ENCODE measurements around the gene ARID1B. TPM values are rescaled to one million over a fixed set of nuclear protein-coding genes. Genes with fewer than 3 reads are reported as not detected.

ARID1B gene
- total and polyA plus RNA-seq, 2 of the 4 experiments (the other 2 are of a cell fraction) = 14.5 to 20.1 TPM

DNA sequence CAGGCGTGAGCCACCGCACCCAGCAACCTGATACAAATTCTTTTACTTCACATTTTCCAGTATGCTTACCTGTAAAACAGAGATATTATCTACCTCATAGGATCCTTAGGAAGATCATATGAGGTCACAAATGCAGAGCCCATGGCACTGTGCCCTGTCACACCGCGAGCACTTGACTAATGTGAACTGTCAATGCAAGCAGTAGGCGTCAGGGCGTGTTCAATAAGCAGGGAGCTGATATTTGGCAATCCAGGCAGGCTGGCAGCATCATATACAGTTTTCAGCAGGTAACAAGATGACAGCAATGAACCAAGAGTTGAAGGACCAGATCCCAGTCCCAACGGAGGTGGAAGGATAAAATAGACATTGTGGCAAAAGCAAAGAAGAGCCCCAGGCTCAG lies 14.6 kb upstream of the ARID1B start:
- in situ Hi-C loops (cut with MboI; ENCODE audit: low sequenced_read_pairs) = loop anchor here (25.0 kb wide), 1 partner anchor 200 kb away; no protein-coding TSS in a partner anchor
- Histone ChIP-seq H3K36me3 (ENCODE audit: control insufficient read depth, insufficient read depth, low read length) (no peaks in the 10 kb centered on the region), H4K5ac (ENCODE audit: low read depth, low read length) (no peak overlapping the region), H2BK120ac (ENCODE audit: low read depth, low read length) (no peak overlapping the region), H3K9ac (ENCODE audit: low read depth, low read length) (no peak overlapping the region), H3K9me3 (ENCODE audit: control insufficient read depth, insufficient read depth, low read length) (no peaks in the 10 kb centered on the region), H3K4me1 (ENCODE audit: control insufficient read depth, insufficient read depth, low read length) (peaks cover 1% of the 10 kb centered on the region; the same call in 1 of the 2 replicates), H2AK9ac (replicated peaks; ENCODE audit: low read depth, low read length, poor library complexity) (no peak overlapping the region), H2AK5ac (ENCODE audit: low read depth, low read length) (no peak overlapping the region), H3K27me3 (ENCODE audit: control insufficient read depth, insufficient read depth, low read length) (no peaks in the 10 kb centered on the region; the same call in 1 of the 2 replicates), H2BK20ac (ENCODE audit: low read depth, low read length) (no peak overlapping the region), H4K8ac (ENCODE audit: low read depth in 2 of 2, low read length in 2 of 2) (no peak overlapping the region), H3K4me2 (ENCODE audit: low read depth, low read length) (no peak overlapping the region), H3K23ac (ENCODE audit: low read depth, low read length) (no peak overlapping the region), H3K9me1 (ENCODE audit: insufficient read depth, low read length) (no peaks in the 10 kb centered on the region), H3K14ac (replicated peaks; ENCODE audit: low read depth, low read length) (no peak overlapping the region), H2AFZ (replicated peaks; ENCODE audit: low read length, poor library complexity) (no peak overlapping the region), H3K4ac (ENCODE audit: low read depth, low read length) (no peak overlapping the region), H3K4me3 (ENCODE audit: insufficient read depth, low read depth, low read length) (no peak overlapping the region), H3K27ac (ENCODE audit: insufficient read depth, low read length) (no peak overlapping the region), H4K91ac (ENCODE audit: insufficient read depth, low read depth, low read length) (no peak overlapping the region), H3K79me1 (ENCODE audit: low read depth in 1 of 2, low read length in 2 of 2) (no peaks in the 10 kb centered on the region), H3K56ac (ENCODE audit: extremely low read depth, insufficient read depth, low read length) (no peak overlapping the region), H4K20me1 (ENCODE audit: insufficient read depth, low read length) (no peaks in the 10 kb centered on the region), H3K18ac (ENCODE audit: low read depth, low read length) (no peak overlapping the region), H2BK15ac (ENCODE audit: low read depth, low read length) (no peak overlapping the region), H2BK5ac (ENCODE audit: low read depth, low read length, poor library complexity, severe bottlenecking) (no peak overlapping the region)
- POLR2A ChIA-PET (ENCODE audit: unreplicated experiment) = no interaction called here
- no peak for TF ChIP-seq NFE2L2 (IDR thresholded peaks at IDR 0.05; ENCODE audit: low read depth, low read length)
- TF ChIP-seq RFX5 (IDR thresholded peaks at IDR 0.05; ENCODE audit: low read depth, low read length) = no peak
- TF ChIP-seq, protein P1, sequence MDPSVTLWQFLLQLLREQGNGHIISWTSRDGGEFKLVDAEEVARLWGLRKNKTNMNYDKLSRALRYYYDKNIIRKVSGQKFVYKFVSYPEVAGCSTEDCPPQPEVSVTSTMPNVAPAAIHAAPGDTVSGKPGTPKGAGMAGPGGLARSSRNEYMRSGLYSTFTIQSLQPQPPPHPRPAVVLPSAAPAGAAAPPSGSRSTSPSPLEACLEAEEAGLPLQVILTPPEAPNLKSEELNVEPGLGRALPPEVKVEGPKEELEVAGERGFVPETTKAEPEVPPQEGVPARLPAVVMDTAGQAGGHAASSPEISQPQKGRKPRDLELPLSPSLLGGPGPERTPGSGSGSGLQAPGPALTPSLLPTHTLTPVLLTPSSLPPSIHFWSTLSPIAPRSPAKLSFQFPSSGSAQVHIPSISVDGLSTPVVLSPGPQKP (IDR thresholded peaks at IDR 0.05; ENCODE audit: borderline replicate concordance, low read depth, low read length) = no peak
- TF ChIP-seq POLR2A (IDR thresholded peaks at IDR 0.05; ENCODE audit: low read depth, low read length) = no peak
- TF ChIP-seq CEBPB (IDR thresholded peaks at IDR 0.05; ENCODE audit: low read depth, low read length) = no peak
- TF ChIP-seq FOS (IDR thresholded peaks at IDR 0.05; ENCODE audit: low read depth, low read length) = no peak
- TF ChIP-seq CHD1 (IDR thresholded peaks at IDR 0.05; ENCODE audit: low read depth, low read length) = no peak
- TF ChIP-seq USF2 (IDR thresholded peaks at IDR 0.05; ENCODE audit: low read depth, low read length) = no peak
- no peak for TF ChIP-seq SMC3 (IDR thresholded peaks at IDR 0.05; ENCODE audit: low read depth, low read length)
- no peak for TF ChIP-seq MAFK (IDR thresholded peaks at IDR 0.05; ENCODE audit: low read depth, low read length)
- TF ChIP-seq CTCF (conservative IDR thresholded peaks at IDR 0.05; ENCODE audit: low read depth, low read length) = no peak
- TF ChIP-seq MAZ (IDR thresholded peaks at IDR 0.05; ENCODE audit: borderline replicate concordance, low read depth, low read length) = no peak
- CTCF ChIA-PET = no interaction called here
- intact Hi-C loops (cut with micrococcal nuclease) = no loop called here
- ATAC-seq (ENCODE audit: low read depth) (no peak), DNase-seq (no peak)
- dilution Hi-C loops (cut with HindIII; ENCODE audit: low sequenced_read_pairs, unreplicated experiment) = no loop called here
- WGBS, 2 experiments (ENCODE audit: extremely low coverage in 2 of 2, insufficient read length in 1 of 2) = 93% methylated on average over 7 of the region's 7 CpGs; no CpG with 5 or more reads in 1 of the 2 experiments
- no TSS peak for BruUV-seq (replicated peaks)

Measured in IMR-90 (cell line).